Endothelial cell of umbilical vein (primary cell): ENCODE measurements around the gene GDPD3. TPM values are rescaled to one million over a fixed set of nuclear protein-coding genes. Genes with fewer than 3 reads are reported as not detected.

Experiments
- BruUV-seq: library from RNA; stranded (reverse); fragments of 400-500 nt; replicated peaks from 2 replicates; lab custom pipeline; 2021; lab: Mats Ljungman, UMichigan
- CTCF ChIA-PET: fragments of 300-600, 350-600 bp; sonication (Branson Sonifier 250); formaldehyde crosslinking; loops from one replicate; lab custom pipeline; 2021; ENCODE audit warnings: antibody characterized with exemption, inconsistent platforms; lab: Charles Lee
- POLR2A ChIA-PET: fragments of 300-600, 350-600 bp; sonication (Branson Sonifier 250); formaldehyde crosslinking; loops from one replicate; lab custom pipeline; 2021; ENCODE audit warnings: antibody characterized with exemption, inconsistent platforms; lab: Charles Lee
- DNase-seq: peaks from one replicate; pipeline ENCODE4 v3.0.0-alpha.2; 2011; ENCODE audit warnings: low read depth, low spot score
- FAIRE-seq: peaks from 2 replicates; lab custom pipeline; 2011; peaks lifted over from hg19 to GRCh38; lab: Jason Lieb, UNC
- H2AFZ ChIP-seq: 2 replicates; pipeline ENCODE4 v1.6.0; 2012; ENCODE audit warnings: low read depth, low read length, control low read depth, inconsistent platforms
- H3K27ac ChIP-seq: 2 replicates; pipeline ENCODE4 v1.5.1; 2011; ENCODE audit warnings: low read depth, mild to moderate bottlenecking, control low read depth, low read length, moderate library complexity; ENCODE audit not compliant: insufficient read depth
- H3K27me3 ChIP-seq, 2 experiments: 2 replicates each; pipeline versions ENCODE4 v1.6.0 to v1.6.1; 2011; ENCODE audit warnings: low read length in 2 of 2, mixed read lengths in 1 of 2; ENCODE audit not compliant: control insufficient read depth in 2 of 2, insufficient read depth in 2 of 2
- H3K36me3 ChIP-seq, 2 experiments: 2 replicates in 1 of 2; 3 replicates in 1 of 2; pipeline ENCODE4 v1.5.1; 2011; ENCODE audit warnings: low read length in 2 of 2, mild to moderate bottlenecking in 1 of 2, moderate library complexity in 1 of 2; ENCODE audit not compliant: control insufficient read depth in 2 of 2, insufficient read depth in 2 of 2; ENCODE audit errors: extremely low read depth in 1 of 2
- H3K4me1 ChIP-seq: 3 replicates; pipeline ENCODE4 v1.5.1; 2011; ENCODE audit warnings: mild to moderate bottlenecking, low read length; ENCODE audit not compliant: control insufficient read depth, insufficient read depth; ENCODE audit errors: extremely low read depth
- H3K4me2 ChIP-seq: 2 replicates; pipeline ENCODE4 v1.6.1; 2011; ENCODE audit warnings: low read length, control low read depth, mixed read lengths; ENCODE audit not compliant: insufficient read depth
- H3K4me3 ChIP-seq, 3 experiments: fragments of 200-600 bp in 1 of 3; sonication (generic), shearing (Covaris generic) in 1 of 3; replicated peaks in 1 of 3; 2 replicates each; pipeline ENCODE4 v1.5.1; 2011 to 2016; ENCODE audit warnings: control low read depth in 3 of 3, low read length in 3 of 3, mild to moderate bottlenecking in 2 of 3, inconsistent platforms in 1 of 3, low read depth in 1 of 3, moderate library complexity in 1 of 3; ENCODE audit not compliant: insufficient read depth in 1 of 3
- H3K79me2 ChIP-seq: 2 replicates; pipeline ENCODE4 v1.6.0; 2012; ENCODE audit warnings: low read length, inconsistent platforms; ENCODE audit not compliant: control insufficient read depth, insufficient read depth
- H3K9ac ChIP-seq: replicated peaks from 2 replicates; pipeline ENCODE3; 2011; ENCODE audit warnings: low read length, control low read depth; ENCODE audit not compliant: insufficient read depth; ENCODE audit errors: extremely low read depth
- H3K9me1 ChIP-seq: replicated peaks from 3 replicates; pipeline ENCODE4 v1.6.0; 2011; ENCODE audit warnings: mild to moderate bottlenecking, low read length; ENCODE audit not compliant: control insufficient read depth, insufficient read depth; ENCODE audit errors: extremely low read depth
- H3K9me3 ChIP-seq: replicated peaks from 2 replicates; pipeline ENCODE4 v1.5.1; 2012; ENCODE audit warnings: low read length, inconsistent platforms; ENCODE audit not compliant: control insufficient read depth, insufficient read depth
- H4K20me1 ChIP-seq: replicated peaks from 2 replicates; pipeline ENCODE3; 2011; ENCODE audit warnings: mild to moderate bottlenecking, low read length; ENCODE audit not compliant: control insufficient read depth, insufficient read depth; ENCODE audit errors: extremely low read depth
- CTCF ChIP-seq, 2 donors: IDR thresholded peaks; 1 replicate in 1 of 2; 2 replicates in 1 of 2; pipeline ENCODE4 v1.5.1; 2011; ENCODE audit warnings: low read length in 2 of 2, mild to moderate bottlenecking in 2 of 2, moderate library complexity in 2 of 2, control low read depth in 1 of 2, inconsistent platforms in 1 of 2, low read depth in 1 of 2; ENCODE audit not compliant: insufficient read depth in 1 of 2; ENCODE audit errors: extremely low read depth in 1 of 2
- FOS ChIP-seq: IDR thresholded peaks from 2 replicates; pipeline ENCODE4 v1.6.1; 2011; ENCODE audit warnings: mild to moderate bottlenecking, low read length, moderate library complexity, borderline replicate concordance; ENCODE audit not compliant: insufficient read depth
- GATA2 ChIP-seq: IDR thresholded peaks from 2 replicates; pipeline ENCODE4 v1.7.0; 2011; ENCODE audit warnings: low read depth, mild to moderate bottlenecking, moderate library complexity, mixed read lengths, low read length; ENCODE audit not compliant: insufficient read length, insufficient read depth
- MAX ChIP-seq: IDR thresholded peaks from 2 replicates; pipeline ENCODE4 v1.6.1; 2011; ENCODE audit not compliant: insufficient read depth, insufficient read length
- MYC ChIP-seq: IDR thresholded peaks from one replicate; pipeline ENCODE4 v1.6.1; 2011; ENCODE audit warnings: mild to moderate bottlenecking, low read depth, low read length
- POLR2AphosphoS5 ChIP-seq: IDR thresholded peaks from 2 replicates; pipeline ENCODE4 v1.6.1; 2012; ENCODE audit warnings: low read depth, mild to moderate bottlenecking, control low read depth, low read length, moderate library complexity; ENCODE audit not compliant: insufficient read depth
- dilution Hi-C: fragments of 300-500 bp; cut with MboI; formaldehyde crosslinking; loops from one replicate; pipeline ENCODE4 v1.15.0; 2019; ENCODE audit warnings: low sequenced_read_pairs; ENCODE audit not compliant: extremely low pct_ligation_motif_present
- intact Hi-C: fragments of 100-400 bp; cut with micrococcal nuclease; formaldehyde crosslinking; loops from one replicate; pipeline ENCODE4 v1.10.0; 2022
- polyA plus RNA-seq, 4 experiments: library from polyadenylated mRNA; depleted of rRNA in 3 of 4; stranded (reverse) in 3 of 4; unstranded in 1 of 4; fragments of >200 nt; gene quantifications; 2 replicates each; pipeline versions ENCODE4 v1.2.1 to v1.2.3, GENCODE V29; 2011 to 2012; ENCODE audit warnings: missing spikeins in 1 of 4
- total RNA-seq: library from RNA; stranded (reverse); gene quantifications from 2 replicates; pipeline ENCODE4 v1.2.3, GENCODE V29; 2021

Gene GDPD3
- total and polyA plus RNA-seq, 2 donors (not counting 3 experiments of a cell fraction or from before 2014, with no cell fraction given), result 8.0 to 18.6 TPM

- no TSS peak for BruUV-seq
These were observed 53.0 kb downstream of the GDPD3 start for GRCh38 chr16:30060346-30060745.

GRCh38 chr16:30054959-30055553 is 58.3 kb downstream of the GDPD3 start:
- H3K36me3 ChIP-seq, result peaks cover 0 to 5% of the 10 kb centered on the region in 2 experiments
- no peak overlapping the region for H3K9ac ChIP-seq
- dilution Hi-C loops, result no loop called here
- H3K27me3 ChIP-seq, result no peaks in the 10 kb centered on the region
- no peaks in the 10 kb centered on the region for H3K9me3 ChIP-seq
- CTCF ChIA-PET, result interaction anchor here (0.6 to 5.8 kb wide), 18 partner anchors 9 to 703 kb away, joined by 3 to 55 read pairs (median 4); partner anchors contain the start of genes ALDOA, KCTD13, PPP4C and QPRT
- no peaks in the 10 kb centered on the region for H3K9me1 ChIP-seq
- no peak overlapping the region for H3K4me2 ChIP-seq
- peaks cover 4% of the 10 kb centered on the region for H3K79me2 ChIP-seq
- H2AFZ ChIP-seq, result no peak overlapping the region
- H4K20me1 ChIP-seq, result no peaks in the 10 kb centered on the region
- TF ChIP-seq POLR2AphosphoS5, result no peak
- TF ChIP-seq MAX, result no peak
- peak; percentile 52 to 79 for TF ChIP-seq CTCF (IDR thresholded peaks at IDR 0.05; ENCODE audit: extremely low read depth in 1 of 2, insufficient read depth in 1 of 2, low read depth in 1 of 2, low read length in 2 of 2)
- POLR2A ChIA-PET, result interaction anchor here (0.5 to 2.7 kb wide), 3 partner anchors 10 to 16 kb away, joined by 3 to 21 read pairs (median 7); partner anchors contain the start of gene ALDOA
- H3K4me1 ChIP-seq, result peaks cover 35% of the 10 kb centered on the region
- no TSS peak for BruUV-seq
- peak; percentile 77 for FAIRE-seq
- H3K27ac ChIP-seq, result no peak overlapping the region
- DNase-seq, result peak; percentile 32
- H3K4me3 ChIP-seq, result no peak overlapping the region
- intact Hi-C loops, result loop anchor here (1.0 to 2.0 kb wide), 2 partner anchors 10 to 22 kb away; partner anchors contain the start of gene ALDOA

More at GRCh38 chr16:30060346-30060745, 53.0 kb downstream of the GDPD3 start:
- intact Hi-C loops (no loop called here), dilution Hi-C loops (no loop called here)
- ChIA-PET CTCF (interaction anchor here (5.8 kb wide), 1 partner anchor 31 kb away, joined by 55 read pairs; the partner anchor contains the start of gene TBX6), POLR2A (no interaction called here)
- Histone ChIP-seq H3K4me1 (peaks cover 16% of the 10 kb centered on the region), H3K27me3 (no peaks in the 10 kb centered on the region), H3K27ac (no peak overlapping the region), H3K9me1 (no peaks in the 10 kb centered on the region), H3K9ac (no peak overlapping the region), H3K79me2 (no peaks in the 10 kb centered on the region), H2AFZ (no peak overlapping the region), H3K9me3 (no peaks in the 10 kb centered on the region), H3K36me3 (peaks cover 0 to 5% of the 10 kb centered on the region in 2 experiments), H3K4me3 (no peak overlapping the region), H3K4me2 (no peak overlapping the region), H4K20me1 (no peaks in the 10 kb centered on the region)
- TF ChIP-seq FOS (no peak), MYC (no peak), GATA2 (no peak), POLR2AphosphoS5 (no peak)
- FAIRE-seq (no peak), DNase-seq (no peak)
